H9 (cell line): ENCODE data around the gene NDUFA12. TPM values are rescaled to one million over a fixed set of nuclear protein-coding genes. Genes with fewer than 3 reads are reported as not detected.

Experiments used
- DNase-seq: peaks from one replicate; pipeline ENCODE4 v3.0.0-alpha.2; 2017
- H2AFZ ChIP-seq: one replicate; pipeline ENCODE4 v1.6.1; 2013; ENCODE audit warnings: mild to moderate bottlenecking, low read length, control low read depth, moderate library complexity
- H2AK5ac ChIP-seq: 2 replicates; pipeline ENCODE4 v1.6.1; 2013; ENCODE audit warnings: low read length, control low read depth, mixed read lengths; ENCODE audit not compliant: insufficient read length
- H2BK120ac ChIP-seq: one replicate; pipeline ENCODE4 v1.6.1; 2013; ENCODE audit warnings: low read depth, mild to moderate bottlenecking, low read length, control low read depth, inconsistent platforms; ENCODE audit not compliant: poor library complexity, severe bottlenecking
- H2BK12ac ChIP-seq: 2 replicates; pipeline ENCODE4 v1.6.1; 2013; ENCODE audit warnings: low read length, control low read depth, mixed read lengths, low read depth; ENCODE audit not compliant: insufficient read length
- H2BK15ac ChIP-seq: 2 replicates; pipeline ENCODE4 v1.6.1; 2013; ENCODE audit warnings: low read depth, low read length, control low read depth
- H2BK20ac ChIP-seq: one replicate; pipeline ENCODE4 v1.6.1; 2013; ENCODE audit warnings: low read depth, mild to moderate bottlenecking, low read length, control low read depth, inconsistent platforms; ENCODE audit not compliant: poor library complexity, severe bottlenecking
- H2BK5ac ChIP-seq: 2 replicates; pipeline ENCODE4 v1.6.1; 2013; ENCODE audit warnings: low read length, control low read depth, mixed read lengths; ENCODE audit not compliant: insufficient read length
- H3K14ac ChIP-seq: 2 replicates; pipeline ENCODE4 v1.6.1; 2013; ENCODE audit warnings: low read length, control low read depth; ENCODE audit not compliant: insufficient read depth
- H3K18ac ChIP-seq: 2 replicates; pipeline ENCODE4 v1.6.1; 2013; ENCODE audit warnings: low read depth, mild to moderate bottlenecking, mixed read lengths, low read length, control low read depth; ENCODE audit not compliant: insufficient read length
- H3K23ac ChIP-seq: 2 replicates; pipeline ENCODE4 v1.6.1; 2013; ENCODE audit warnings: low read length, control low read depth, mixed read lengths, low read depth; ENCODE audit not compliant: insufficient read length
- H3K23me2 ChIP-seq: 2 replicates; pipeline ENCODE4 v1.6.1; 2013; ENCODE audit warnings: low read depth, mild to moderate bottlenecking, mixed read lengths, low read length, control low read depth; ENCODE audit not compliant: insufficient read length, poor library complexity, severe bottlenecking
- H3K27ac ChIP-seq: 2 replicates; pipeline ENCODE4 v1.5.1; 2013; ENCODE audit warnings: low read length, control low read depth, mixed read lengths, low read depth; ENCODE audit not compliant: insufficient read length
- H3K27me3 ChIP-seq: 2 replicates; pipeline ENCODE4 v1.6.1; 2013; ENCODE audit warnings: low read length, control low read depth, inconsistent platforms; ENCODE audit not compliant: insufficient read depth
- H3K4ac ChIP-seq: 2 replicates; pipeline ENCODE4 v1.6.1; 2013; ENCODE audit warnings: low read depth, mild to moderate bottlenecking, control low read depth, inconsistent platforms, low read length, moderate library complexity
- H3K4me1 ChIP-seq: 2 replicates; pipeline ENCODE4 v1.6.1; 2013; ENCODE audit warnings: low read length, control low read depth, inconsistent platforms; ENCODE audit not compliant: insufficient read depth
- H3K4me2 ChIP-seq: 2 replicates; pipeline ENCODE4 v1.6.1; 2013; ENCODE audit warnings: low read length, control low read depth, mixed read lengths; ENCODE audit not compliant: insufficient read length, insufficient read depth
- H3K56ac ChIP-seq: 2 replicates; pipeline ENCODE4 v1.6.1; 2013; ENCODE audit warnings: low read depth, mild to moderate bottlenecking, mixed read lengths, low read length, control low read depth; ENCODE audit not compliant: insufficient read length
- H3K79me1 ChIP-seq: 2 replicates; pipeline ENCODE4 v1.6.1; 2013; ENCODE audit warnings: low read depth, mild to moderate bottlenecking, moderate library complexity, low read length, control low read depth, inconsistent platforms; ENCODE audit not compliant: insufficient read depth, poor library complexity, severe bottlenecking
- H3K79me2 ChIP-seq: 2 replicates; pipeline ENCODE4 v1.6.1; 2013; ENCODE audit warnings: low read length, control low read depth, inconsistent platforms; ENCODE audit not compliant: insufficient read depth
- H3K9ac ChIP-seq: 2 replicates; pipeline ENCODE4 v1.6.1; 2013; ENCODE audit warnings: low read length, control low read depth, mixed read lengths; ENCODE audit not compliant: insufficient read length; ENCODE audit errors: extremely low read depth
- H3K9me3 ChIP-seq: one replicate; pipeline ENCODE4 v1.6.1; 2013; ENCODE audit warnings: low read depth, low read length, inconsistent platforms; ENCODE audit not compliant: control insufficient read depth
- H3T11ph ChIP-seq: one replicate; pipeline ENCODE4 v1.6.1; 2013; ENCODE audit warnings: mild to moderate bottlenecking, low read length, control low read depth, inconsistent platforms
- H4K20me1 ChIP-seq: one replicate; pipeline ENCODE4 v1.6.1; 2013; ENCODE audit not compliant: control insufficient read depth, insufficient read length, insufficient read depth
- H4K5ac ChIP-seq: 2 replicates; pipeline ENCODE4 v1.6.1; 2013; ENCODE audit warnings: low read depth, mild to moderate bottlenecking, mixed read lengths, low read length, control low read depth; ENCODE audit not compliant: insufficient read length
- H4K8ac ChIP-seq: replicated peaks from 2 replicates; pipeline ENCODE4 v1.6.1; 2013; ENCODE audit warnings: low read length, control low read depth, mixed read lengths, low read depth; ENCODE audit not compliant: insufficient read length
- H4K91ac ChIP-seq: 2 replicates; pipeline ENCODE4 v1.6.1; 2013; ENCODE audit warnings: low read depth, mild to moderate bottlenecking, moderate library complexity, mixed read lengths, low read length, control low read depth; ENCODE audit not compliant: insufficient read length
- H3K27ac Mint-ChIP-seq, 3 experiments: 2 replicates in 2 of 3; 3 replicates in 1 of 3; pipeline ENCODE4 v1.8.0; 2020 to 2021; ENCODE audit warnings: mixed read lengths in 3 of 3, mild to moderate bottlenecking in 1 of 3, moderate library complexity in 1 of 3
- H3K27me3 Mint-ChIP-seq: 2 replicates; pipeline ENCODE4 v1.8.0; 2021; ENCODE audit warnings: low read depth, mild to moderate bottlenecking, moderate library complexity, mixed read lengths
- H3K36me3 Mint-ChIP-seq, 3 experiments: 2 replicates in 2 of 3; 3 replicates in 1 of 3; pipeline ENCODE4 v1.8.0; 2020 to 2021; ENCODE audit warnings: low read depth in 3 of 3, mixed read lengths in 3 of 3; ENCODE audit not compliant: insufficient read depth in 1 of 3
- H3K4me1 Mint-ChIP-seq, 2 experiments: 2 replicates each; pipeline ENCODE4 v1.8.0; 2020; ENCODE audit warnings: mixed read lengths in 2 of 2
- H3K4me3 Mint-ChIP-seq, 2 experiments: 2 replicates in 1 of 2; 3 replicates in 1 of 2; pipeline ENCODE4 v1.8.0; 2020 to 2021; ENCODE audit warnings: mild to moderate bottlenecking in 2 of 2, mixed read lengths in 2 of 2, moderate library complexity in 1 of 2
- H3K9me3 Mint-ChIP-seq, 2 experiments: 2 replicates in 1 of 2; 3 replicates in 1 of 2; pipeline ENCODE4 v1.8.0; 2020; ENCODE audit warnings: mild to moderate bottlenecking in 2 of 2, mixed read lengths in 2 of 2, moderate library complexity in 1 of 2
- WGBS: extraction: QIAGEN DNeasy Blood & Tissue Kit; methylation state at CpG from one replicate; pipeline ENCODE4 v1.1.7; 2013; ENCODE audit warnings: missing lambda C conversion rate, low lambda C conversion rate, mixed read lengths; ENCODE audit not compliant: insufficient read length; ENCODE audit errors: extremely low coverage; 5-methylcytosine and 5-hydroxymethylcytosine counted together
- total RNA-seq: library from RNA; stranded (reverse); gene quantifications from 2 replicates; pipeline ENCODE4 v1.2.1, GENCODE V29; 2021
- TF ChIP-seq, protein P1 (sequence below): fragments of 200-600 bp; sonication (generic); conservative IDR thresholded peaks from 3 replicates; pipeline ENCODE4 v1.8.0; 2021; ENCODE audit warnings: antibody characterized with exemption, mild to moderate bottlenecking

NDUFA12 gene
- total RNA-seq, 1 experiment from 2014 or later: 104 TPM

DNA sequence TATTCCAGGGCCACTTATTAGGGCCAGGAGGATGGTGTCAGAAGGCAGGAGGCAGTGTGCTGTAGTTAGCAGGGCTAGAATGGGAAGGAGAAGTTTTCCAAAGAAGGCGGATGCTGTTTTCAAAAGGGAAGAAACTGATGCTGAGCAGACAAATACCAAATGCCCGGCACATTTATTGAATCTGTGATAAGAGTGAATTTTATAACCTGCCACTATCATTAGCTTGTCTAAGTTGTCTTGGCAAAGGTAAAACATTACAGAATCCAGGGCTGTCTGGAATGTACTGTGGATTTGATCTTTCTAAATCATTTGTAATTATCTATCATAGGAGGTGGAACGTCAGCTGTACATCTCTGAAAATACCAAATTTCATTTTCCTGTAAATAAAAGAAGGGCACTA is 40.8 kb downstream of the NDUFA12 start:
- Histone ChIP-seq H3K14ac (no peak overlapping the region), H4K5ac (no peak overlapping the region), H3K23me2 (no peaks in the 10 kb centered on the region), H3K27me3 (no peaks in the 10 kb centered on the region), H2BK120ac (no peak overlapping the region), H3K4me1 (no peaks in the 10 kb centered on the region), H4K20me1 (no peaks in the 10 kb centered on the region), H3K9me3 (no peaks in the 10 kb centered on the region), H2BK20ac (no peak overlapping the region), H2BK12ac (no peak overlapping the region), H3K27ac (no peak overlapping the region), H3K18ac (no peak overlapping the region), H3T11ph (no peak overlapping the region), H3K4ac (no peak overlapping the region), H3K56ac (no peak overlapping the region), H2BK5ac (no peak overlapping the region), H2BK15ac (no peak overlapping the region), H2AK5ac (no peak overlapping the region), H4K91ac (no peak overlapping the region), H3K9ac (no peak overlapping the region), H3K79me2 (no peaks in the 10 kb centered on the region), H3K4me2 (no peak overlapping the region), H3K23ac (no peak overlapping the region), H3K79me1 (no peaks in the 10 kb centered on the region), H4K8ac (no peak overlapping the region), H2AFZ (no peak overlapping the region)
- TF ChIP-seq, protein P1, sequence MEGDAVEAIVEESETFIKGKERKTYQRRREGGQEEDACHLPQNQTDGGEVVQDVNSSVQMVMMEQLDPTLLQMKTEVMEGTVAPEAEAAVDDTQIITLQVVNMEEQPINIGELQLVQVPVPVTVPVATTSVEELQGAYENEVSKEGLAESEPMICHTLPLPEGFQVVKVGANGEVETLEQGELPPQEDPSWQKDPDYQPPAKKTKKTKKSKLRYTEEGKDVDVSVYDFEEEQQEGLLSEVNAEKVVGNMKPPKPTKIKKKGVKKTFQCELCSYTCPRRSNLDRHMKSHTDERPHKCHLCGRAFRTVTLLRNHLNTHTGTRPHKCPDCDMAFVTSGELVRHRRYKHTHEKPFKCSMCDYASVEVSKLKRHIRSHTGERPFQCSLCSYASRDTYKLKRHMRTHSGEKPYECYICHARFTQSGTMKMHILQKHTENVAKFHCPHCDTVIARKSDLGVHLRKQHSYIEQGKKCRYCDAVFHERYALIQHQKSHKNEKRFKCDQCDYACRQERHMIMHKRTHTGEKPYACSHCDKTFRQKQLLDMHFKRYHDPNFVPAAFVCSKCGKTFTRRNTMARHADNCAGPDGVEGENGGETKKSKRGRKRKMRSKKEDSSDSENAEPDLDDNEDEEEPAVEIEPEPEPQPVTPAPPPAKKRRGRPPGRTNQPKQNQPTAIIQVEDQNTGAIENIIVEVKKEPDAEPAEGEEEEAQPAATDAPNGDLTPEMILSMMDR: no peak
- Mint-ChIP-seq H3K27ac (no peak overlapping the region), H3K36me3 (no peaks in the 10 kb centered on the region; a peak in 1 of 7 replicates), H3K9me3 (no peaks in the 10 kb centered on the region), H3K4me3 (no peak overlapping the region), H3K27me3 (no peaks in the 10 kb centered on the region; the same call in 1 of the 2 replicates), H3K4me1 (no peaks in the 10 kb centered on the region)
- WGBS: no CpG with 5 or more reads among the region's 3 CpGs
- DNase-seq: no peak
